Measurements from ENCODE around the gene HSBP1.
A peak's percentile ranks its signal among the peaks of the same experiment; 100 is the strongest.

The HSBP1 gene

GRCh38 chr16:83793179-83793578 is 14.6 kb upstream of the HSBP1 start:
- H3K27me3 Mint-ChIP-seq, result peaks cover 21% of the 10 kb centered on the region
- H3K36me3 Mint-ChIP-seq (ENCODE audit: low read depth), result no peaks in the 10 kb centered on the region
- no peak for DNase-seq
- no peaks in the 10 kb centered on the region for H3K9me3 Mint-ChIP-seq
- H3K4me3 Mint-ChIP-seq, result no peak overlapping the region
- no peak overlapping the region for H3K27ac Mint-ChIP-seq
- H3K4me1 Mint-ChIP-seq (ENCODE audit: low read depth), result peaks cover 8% of the 10 kb centered on the region

- Mint-ChIP-seq H3K4me3 (no peak overlapping the region), H3K9me3 (no peaks in the 10 kb centered on the region), H3K36me3 (ENCODE audit: low read depth) (no peaks in the 10 kb centered on the region), H3K27ac (no peak overlapping the region), H3K4me1 (ENCODE audit: low read depth) (peaks cover 8% of the 10 kb centered on the region), H3K27me3 (peaks cover 32% of the 10 kb centered on the region)
- DNase-seq, result no peak
Measured at GRCh38 chr16:83794860-83795554, 12.8 kb upstream of the HSBP1 start.

- H3K27ac Mint-ChIP-seq, result no peak overlapping the region
- H3K4me3 Mint-ChIP-seq, result no peak overlapping the region
- H3K9me3 Mint-ChIP-seq, result no peaks in the 10 kb centered on the region
- H3K36me3 Mint-ChIP-seq (ENCODE audit: low read depth), result no peaks in the 10 kb centered on the region
- peaks cover 8% of the 10 kb centered on the region for H3K4me1 Mint-ChIP-seq (ENCODE audit: low read depth)
- H3K27me3 Mint-ChIP-seq, result peaks cover 37% of the 10 kb centered on the region
- DNase-seq, result no peak
Measured at GRCh38 chr16:83797013-83797412, 10.8 kb upstream of the HSBP1 start.

GRCh38 chr16:83799336-83799735 is 8.4 kb upstream of the HSBP1 start:
- no peaks in the 10 kb centered on the region for H3K36me3 Mint-ChIP-seq (ENCODE audit: low read depth)
- no peaks in the 10 kb centered on the region for H3K4me1 Mint-ChIP-seq (ENCODE audit: low read depth)

GRCh38 chr16:83802135-83802534 is 5.6 kb upstream of the HSBP1 start:
- peaks cover 7% of the 10 kb centered on the region for H3K4me1 Mint-ChIP-seq (ENCODE audit: low read depth)
- H3K27me3 Mint-ChIP-seq, result peaks cover 18% of the 10 kb centered on the region
- no peak overlapping the region for H3K4me3 Mint-ChIP-seq
- no peaks in the 10 kb centered on the region for H3K36me3 Mint-ChIP-seq (ENCODE audit: low read depth)
- no peak overlapping the region for H3K27ac Mint-ChIP-seq
- no peaks in the 10 kb centered on the region for H3K9me3 Mint-ChIP-seq
- DNase-seq, result no peak

More at GRCh38 chr16:83799336-83799735, 8.4 kb upstream of the HSBP1 start:
- no peaks in the 10 kb centered on the region for H3K9me3 Mint-ChIP-seq
- H3K27ac Mint-ChIP-seq, result no peak overlapping the region
- peaks cover 33% of the 10 kb centered on the region for H3K27me3 Mint-ChIP-seq
- no peak overlapping the region for H3K4me3 Mint-ChIP-seq
- no peak for DNase-seq

- H3K36me3 Mint-ChIP-seq (ENCODE audit: low read depth), result no peaks in the 10 kb centered on the region
- H3K9me3 Mint-ChIP-seq, result no peaks in the 10 kb centered on the region
- peaks cover 18% of the 10 kb centered on the region for H3K27me3 Mint-ChIP-seq
- H3K4me3 Mint-ChIP-seq, result no peak overlapping the region
- no peak for DNase-seq
- H3K4me1 Mint-ChIP-seq (ENCODE audit: low read depth), result peaks cover 10% of the 10 kb centered on the region
- no peak overlapping the region for H3K27ac Mint-ChIP-seq
Measured at GRCh38 chr16:83802554-83803205, 5.1 kb upstream of the HSBP1 start.

GRCh38 chr16:83803811-83804210 is 4.0 kb upstream of the HSBP1 start:
- Mint-ChIP-seq H3K4me3 (no peak overlapping the region), H3K9me3 (no peaks in the 10 kb centered on the region), H3K27ac (no peak overlapping the region), H3K4me1 (ENCODE audit: low read depth) (peaks cover 16% of the 10 kb centered on the region), H3K36me3 (ENCODE audit: low read depth) (peaks cover 8% of the 10 kb centered on the region), H3K27me3 (peaks cover 14% of the 10 kb centered on the region)
- no peak for DNase-seq

- Mint-ChIP-seq H3K4me1 (ENCODE audit: low read depth) (peaks cover 20% of the 10 kb centered on the region), H3K27ac (no peak overlapping the region), H3K36me3 (ENCODE audit: low read depth) (peaks cover 13% of the 10 kb centered on the region), H3K4me3 (no peak overlapping the region), H3K9me3 (no peaks in the 10 kb centered on the region), H3K27me3 (peaks cover 10% of the 10 kb centered on the region)
- DNase-seq, result no peak
Measured at GRCh38 chr16:83804366-83804765, 3.4 kb upstream of the HSBP1 start.

- H3K9me3 Mint-ChIP-seq, result no peaks in the 10 kb centered on the region
- no peak overlapping the region for H3K27ac Mint-ChIP-seq
- peaks cover 30% of the 10 kb centered on the region for H3K36me3 Mint-ChIP-seq (ENCODE audit: low read depth)
- H3K4me3 Mint-ChIP-seq, result no peak overlapping the region
- peaks cover 3% of the 10 kb centered on the region for H3K27me3 Mint-ChIP-seq
- DNase-seq, result no peak
- H3K4me1 Mint-ChIP-seq (ENCODE audit: low read depth), result peaks cover 34% of the 10 kb centered on the region
Measured at GRCh38 chr16:83806036-83806435, 1.7 kb upstream of the HSBP1 start.

- Mint-ChIP-seq H3K9me3 (no peaks in the 10 kb centered on the region), H3K36me3 (ENCODE audit: low read depth) (peaks cover 37% of the 10 kb centered on the region), H3K4me1 (ENCODE audit: low read depth) (peaks cover 39% of the 10 kb centered on the region), H3K27ac (no peak overlapping the region), H3K27me3 (no peaks in the 10 kb centered on the region), H3K4me3 (no peak overlapping the region)
- DNase-seq, result no peak
Measured at GRCh38 chr16:83806731-83807130, 1.0 kb upstream of the HSBP1 start.

- peak overlapping the region; percentile 98 for H3K4me3 Mint-ChIP-seq
- DNase-seq, result no peak
- peaks cover 39% of the 10 kb centered on the region for H3K4me1 Mint-ChIP-seq (ENCODE audit: low read depth)
- H3K27me3 Mint-ChIP-seq, result no peaks in the 10 kb centered on the region
- peaks cover 42% of the 10 kb centered on the region for H3K36me3 Mint-ChIP-seq (ENCODE audit: low read depth)
- H3K9me3 Mint-ChIP-seq, result no peaks in the 10 kb centered on the region
- peak overlapping the region; percentile 94 for H3K27ac Mint-ChIP-seq
Measured at GRCh38 chr16:83807327-83807709, 460 bp upstream of the HSBP1 start.

GRCh38 chr16:83808573-83809014 is 816 bp downstream of the HSBP1 start:
- H3K4me1 Mint-ChIP-seq (ENCODE audit: low read depth), result peaks cover 42% of the 10 kb centered on the region
- no peak for DNase-seq

GRCh38 chr16:83809092-83809491 is 1.3 kb downstream of the HSBP1 start:
- no peaks in the 10 kb centered on the region for H3K27me3 Mint-ChIP-seq
- no peak for DNase-seq
- no peaks in the 10 kb centered on the region for H3K9me3 Mint-ChIP-seq
- H3K4me3 Mint-ChIP-seq, result peak overlapping the region; percentile 98
- peaks cover 53% of the 10 kb centered on the region for H3K36me3 Mint-ChIP-seq (ENCODE audit: low read depth)
- H3K27ac Mint-ChIP-seq, result peak overlapping the region; percentile 95
- peaks cover 42% of the 10 kb centered on the region for H3K4me1 Mint-ChIP-seq (ENCODE audit: low read depth)

More at GRCh38 chr16:83808573-83809014, 816 bp downstream of the HSBP1 start:
- Mint-ChIP-seq H3K4me3 (peak overlapping the region; percentile 98), H3K9me3 (no peaks in the 10 kb centered on the region), H3K27me3 (no peaks in the 10 kb centered on the region), H3K27ac (peak overlapping the region; percentile 95), H3K36me3 (ENCODE audit: low read depth) (peaks cover 53% of the 10 kb centered on the region)

- no peaks in the 10 kb centered on the region for H3K9me3 Mint-ChIP-seq
Measured at GRCh38 chr16:83810901-83811300, 3.1 kb downstream of the HSBP1 start.

More at GRCh38 chr16:83810901-83811300, 3.1 kb downstream of the HSBP1 start:
- Mint-ChIP-seq H3K27me3 (no peaks in the 10 kb centered on the region), H3K27ac (peak overlapping the region; percentile 76), H3K36me3 (ENCODE audit: low read depth) (peaks cover 53% of the 10 kb centered on the region), H3K4me1 (ENCODE audit: low read depth) (peaks cover 42% of the 10 kb centered on the region), H3K4me3 (peak overlapping the region; percentile 31)
- no peak for DNase-seq

Measured in activated T-cell treated with anti-CD3 and anti-CD28 coated beads, Interleukin-2, amount 50 U/mL, for 24 hours (primary cell).